ENCODE results near the gene SH3BP1.

The SH3BP1 gene

DNA sequence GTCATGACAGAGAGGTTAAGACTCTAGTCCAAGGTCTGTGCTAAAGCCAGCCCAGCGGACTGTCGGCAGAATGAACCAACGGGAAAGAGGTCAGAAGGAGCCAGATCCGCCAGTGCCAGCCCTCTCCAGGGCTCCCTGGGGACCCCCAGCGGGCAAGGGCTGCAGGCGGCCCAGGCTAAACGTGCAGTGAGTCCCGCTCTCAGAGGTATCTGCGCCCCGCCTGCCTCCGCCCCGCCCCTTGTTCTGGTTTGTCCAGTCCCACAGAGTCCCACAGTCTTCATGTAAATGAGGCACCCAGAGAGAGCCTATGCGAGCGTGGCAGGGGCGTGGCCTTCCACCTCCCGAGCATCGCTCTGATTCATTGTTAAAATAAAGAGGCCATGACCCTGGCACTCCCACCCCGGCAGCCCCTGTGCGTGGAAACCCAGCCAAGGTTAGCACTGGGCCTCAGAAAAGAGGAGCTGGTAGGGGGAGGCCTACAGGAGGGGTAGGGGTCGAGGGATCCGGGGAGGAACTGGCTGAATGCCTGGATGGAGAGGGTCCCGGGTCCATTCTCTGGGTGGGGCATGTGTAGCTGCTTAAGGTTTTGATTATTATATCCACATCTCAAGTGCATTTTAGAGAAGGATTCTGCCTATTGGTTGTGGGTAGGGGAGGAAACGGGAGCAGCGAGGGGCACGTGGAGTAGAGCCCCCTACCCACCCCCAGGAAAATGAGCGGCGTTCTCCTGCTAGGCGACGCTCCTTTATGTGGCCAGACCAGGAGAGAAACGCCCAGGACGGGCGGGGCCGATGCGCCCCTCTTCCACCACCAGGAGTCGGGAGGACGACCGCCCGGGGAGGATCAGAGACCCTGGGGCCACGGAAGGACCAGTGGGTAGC, 57.4 kb downstream of the SH3BP1 start, which contains the start of gene TRIOBP:
Gene TRIOBP (plus strand): TSS at position 392 of the 881 bp plus-strand sequence. CDS start 4,318 bp downstream, outside the sequence.
- FAIRE-seq (peak; percentile 90), DNase-seq (ENCODE audit: insufficient read length, low spot score) (peak; percentile 84)
- TF ChIP-seq TAF1 (IDR thresholded peaks at IDR 0.05; ENCODE audit: low read depth, low read length) (no peak), SPI1 (IDR thresholded peaks at IDR 0.05; ENCODE audit: low read depth, low read length) (no peak), POLR2AphosphoS5 (IDR thresholded peaks at IDR 0.05; ENCODE audit: low read depth, low read length) (no peak), POU2F2 (IDR thresholded peaks at IDR 0.05; ENCODE audit: low read depth, low read length) (no peak), PAX5 (IDR thresholded peaks at IDR 0.05; ENCODE audit: insufficient read depth, low read length, severe bottlenecking) (no peak), POLR2A (IDR thresholded peaks at IDR 0.05; ENCODE audit: low read depth, low read length) (no peak)

DNA sequence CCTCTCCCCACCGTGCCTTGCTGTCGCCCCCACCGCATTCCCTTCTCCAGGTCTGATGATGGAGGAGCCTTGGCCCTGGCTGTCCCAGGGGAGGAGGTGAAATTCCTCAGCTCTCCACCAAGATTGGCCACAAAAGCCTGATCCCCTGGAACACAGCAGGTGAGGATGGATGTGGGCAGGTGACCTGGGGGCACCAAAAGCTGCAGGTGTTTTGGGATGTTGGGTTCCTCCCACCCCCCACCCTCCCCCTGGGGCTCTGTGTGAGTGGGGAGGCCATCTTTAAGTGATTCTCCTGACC, 58.0 kb downstream of the SH3BP1 start:
- no peak for TF ChIP-seq TAF1 (IDR thresholded peaks at IDR 0.05; ENCODE audit: low read depth, low read length)
- no peak for TF ChIP-seq POLR2A (IDR thresholded peaks at IDR 0.05; ENCODE audit: low read depth, low read length)
- no peak for TF ChIP-seq POU2F2 (IDR thresholded peaks at IDR 0.05; ENCODE audit: low read depth, low read length)
- no peak for TF ChIP-seq PAX5 (IDR thresholded peaks at IDR 0.05; ENCODE audit: insufficient read depth, low read length, severe bottlenecking)
- no peak for TF ChIP-seq POLR2AphosphoS5 (IDR thresholded peaks at IDR 0.05; ENCODE audit: low read depth, low read length)
- no peak for TF ChIP-seq SPI1 (IDR thresholded peaks at IDR 0.05; ENCODE audit: low read depth, low read length)
- FAIRE-seq, result no peak
- DNase-seq (ENCODE audit: insufficient read length, low spot score), result no peak

DNA sequence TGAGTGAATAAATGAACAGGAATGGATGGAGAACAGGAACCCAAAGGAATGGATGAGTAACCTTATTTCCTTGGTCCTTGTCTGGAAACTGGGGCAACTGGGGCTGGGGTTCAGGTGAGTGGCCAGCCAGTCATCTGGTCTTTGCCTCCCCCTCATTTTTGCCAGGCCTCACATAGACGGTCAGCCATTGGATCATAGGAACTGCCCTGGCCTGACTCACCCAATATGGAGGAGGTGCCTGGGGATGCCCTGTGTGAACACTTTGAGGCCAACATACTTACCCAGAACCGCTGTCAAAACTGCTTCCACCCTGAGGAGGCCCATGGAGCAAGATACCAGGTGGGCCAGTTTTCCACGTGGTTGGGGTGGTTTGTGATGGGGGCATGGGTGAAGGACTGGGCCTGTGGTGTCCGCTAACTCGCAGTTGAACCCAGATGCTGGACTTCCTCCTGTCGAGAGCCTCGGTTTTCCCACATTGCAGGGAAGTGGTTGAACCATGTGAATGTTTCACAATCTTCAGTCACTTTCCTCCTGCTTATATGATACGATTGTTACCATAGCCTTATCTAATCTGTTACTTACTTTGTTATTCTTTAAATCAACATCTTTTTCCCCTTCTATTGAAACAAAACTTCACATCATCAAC, 61.8 kb downstream of the SH3BP1 start:
- FAIRE-seq (no peak), DNase-seq (ENCODE audit: insufficient read length, low spot score) (no peak)

DNA sequence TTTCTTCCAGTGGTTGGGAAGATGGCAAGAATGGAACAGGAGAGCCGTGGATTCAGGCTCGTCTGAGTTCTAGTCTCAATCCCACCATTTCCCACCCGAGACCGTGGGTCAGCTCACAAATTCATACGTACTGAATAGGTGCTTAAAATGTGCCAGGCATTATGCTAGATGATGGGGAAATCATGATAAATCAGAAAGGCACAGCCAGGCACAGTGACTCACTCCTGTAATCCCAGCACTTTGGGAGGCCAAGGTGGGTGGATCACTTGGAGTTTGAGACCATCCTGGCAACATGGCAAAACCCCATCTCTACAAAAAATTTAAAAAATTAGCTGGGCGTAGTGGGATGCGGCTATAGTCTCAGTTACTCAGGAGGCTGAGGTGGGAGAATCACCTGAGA, 64.4 kb downstream of the SH3BP1 start:
- DNase-seq (ENCODE audit: insufficient read length, low spot score), result no peak
- TF ChIP-seq POLR2AphosphoS5 (IDR thresholded peaks at IDR 0.05; ENCODE audit: low read depth, low read length), result no peak
- TF ChIP-seq POU2F2 (IDR thresholded peaks at IDR 0.05; ENCODE audit: low read depth, low read length), result no peak
- no peak for TF ChIP-seq POLR2A (IDR thresholded peaks at IDR 0.05; ENCODE audit: low read depth, low read length)
- TF ChIP-seq SPI1 (IDR thresholded peaks at IDR 0.05; ENCODE audit: low read depth, low read length), result no peak
- no peak for FAIRE-seq

More for the DNA sequence above, 61.8 kb downstream of the SH3BP1 start:
- TF ChIP-seq SPI1 (IDR thresholded peaks at IDR 0.05; ENCODE audit: low read depth, low read length), result no peak
- TF ChIP-seq POU2F2 (IDR thresholded peaks at IDR 0.05; ENCODE audit: low read depth, low read length), result no peak
- no peak for TF ChIP-seq POLR2A (IDR thresholded peaks at IDR 0.05; ENCODE audit: low read depth, low read length)
- TF ChIP-seq PAX5 (IDR thresholded peaks at IDR 0.05; ENCODE audit: insufficient read depth, low read length, severe bottlenecking), result no peak
- TF ChIP-seq POLR2AphosphoS5 (IDR thresholded peaks at IDR 0.05; ENCODE audit: low read depth, low read length), result no peak
- no peak for TF ChIP-seq TAF1 (IDR thresholded peaks at IDR 0.05; ENCODE audit: low read depth, low read length)

DNA sequence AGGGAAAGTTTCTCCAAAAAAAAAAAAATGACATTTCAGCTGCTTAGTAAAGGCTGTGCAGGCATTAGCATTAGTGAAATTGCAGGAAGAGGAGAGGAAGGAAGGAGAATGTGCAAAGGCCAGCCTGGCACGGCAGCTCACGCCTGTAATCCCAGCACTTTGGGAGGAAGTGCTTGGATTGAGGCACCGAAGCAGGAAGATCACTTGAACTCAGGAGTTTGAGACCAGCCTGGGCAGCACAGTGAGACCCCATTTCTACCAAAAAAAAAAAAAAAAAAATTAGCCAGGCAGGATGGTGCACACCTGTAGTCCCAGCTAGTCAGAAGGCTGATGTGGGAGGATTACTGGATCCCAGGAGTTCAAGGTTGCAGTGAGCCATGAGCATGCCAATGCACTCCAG, 65.2 kb downstream of the SH3BP1 start:
- TF ChIP-seq POU2F2 (IDR thresholded peaks at IDR 0.05; ENCODE audit: low read depth, low read length), result no peak
- no peak for TF ChIP-seq PAX5 (IDR thresholded peaks at IDR 0.05; ENCODE audit: insufficient read depth, low read length, severe bottlenecking)
- no peak for TF ChIP-seq TAF1 (IDR thresholded peaks at IDR 0.05; ENCODE audit: low read depth, low read length)
- no peak for TF ChIP-seq SPI1 (IDR thresholded peaks at IDR 0.05; ENCODE audit: low read depth, low read length)
- DNase-seq (ENCODE audit: insufficient read length, low spot score), result no peak
- no peak for FAIRE-seq

DNA sequence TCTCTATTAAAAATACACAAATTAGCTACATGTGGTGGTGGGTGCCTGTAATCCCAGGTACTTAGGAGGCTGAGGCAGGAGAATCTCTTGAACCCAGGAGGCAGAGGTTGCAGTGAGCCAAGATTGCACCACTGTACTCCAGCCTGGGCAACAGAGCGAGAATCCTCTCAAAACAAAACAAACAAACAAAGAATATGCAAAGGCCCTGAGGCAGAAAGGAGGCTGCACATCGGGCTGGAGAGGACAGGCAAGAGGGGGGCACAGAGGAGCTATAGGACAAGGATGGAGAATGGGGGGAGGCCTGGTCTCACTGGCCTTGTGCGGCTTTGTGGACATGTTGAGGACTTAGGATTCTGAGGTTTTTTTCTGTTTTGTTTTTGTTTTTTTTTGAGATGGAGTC, 65.7 kb downstream of the SH3BP1 start:
- FAIRE-seq, result no peak
- TF ChIP-seq SPI1 (IDR thresholded peaks at IDR 0.05; ENCODE audit: low read depth, low read length) (no peak), TAF1 (IDR thresholded peaks at IDR 0.05; ENCODE audit: low read depth, low read length) (no peak), POLR2AphosphoS5 (IDR thresholded peaks at IDR 0.05; ENCODE audit: low read depth, low read length) (no peak), POU2F2 (IDR thresholded peaks at IDR 0.05; ENCODE audit: low read depth, low read length) (no peak), PAX5 (IDR thresholded peaks at IDR 0.05; ENCODE audit: insufficient read depth, low read length, severe bottlenecking) (no peak), POLR2A (IDR thresholded peaks at IDR 0.05; ENCODE audit: low read depth, low read length) (no peak)
- no peak for DNase-seq (ENCODE audit: insufficient read length, low spot score)

Measured in GM12891 (cell line).